Tibial nerve (tissue), 4 donors: ENCODE measurements around the gene TRPV4.

ENCODE experiments used
- EP300 ChIP-seq, 2 donors: sonication (generic); formaldehyde crosslinking; IDR thresholded peaks; one replicate each; pipeline ENCODE4 v1.6.1; 2017; ENCODE audit warnings: antibody characterized with exemption in 2 of 2, mild to moderate bottlenecking in 1 of 2
- POLR2A ChIP-seq, 2 donors: fragments of 450-650 bp; IDR thresholded peaks; one replicate each; pipeline ENCODE4 v1.6.1; 2017; ENCODE audit warnings: antibody characterized with exemption in 2 of 2, mild to moderate bottlenecking in 2 of 2, moderate library complexity in 2 of 2
- TF ChIP-seq, protein P1 (sequence below), 5 experiments: fragments of 200-600 bp in 3 of 5; fragments of 450-650 bp in 2 of 5; sonication (generic) in 3 of 5; IDR thresholded peaks; one replicate each; pipeline ENCODE4 v1.5.1; 2016 to 2019; ENCODE audit warnings: antibody characterized with exemption in 5 of 5, mild to moderate bottlenecking in 3 of 5, moderate library complexity in 2 of 5

DNA sequence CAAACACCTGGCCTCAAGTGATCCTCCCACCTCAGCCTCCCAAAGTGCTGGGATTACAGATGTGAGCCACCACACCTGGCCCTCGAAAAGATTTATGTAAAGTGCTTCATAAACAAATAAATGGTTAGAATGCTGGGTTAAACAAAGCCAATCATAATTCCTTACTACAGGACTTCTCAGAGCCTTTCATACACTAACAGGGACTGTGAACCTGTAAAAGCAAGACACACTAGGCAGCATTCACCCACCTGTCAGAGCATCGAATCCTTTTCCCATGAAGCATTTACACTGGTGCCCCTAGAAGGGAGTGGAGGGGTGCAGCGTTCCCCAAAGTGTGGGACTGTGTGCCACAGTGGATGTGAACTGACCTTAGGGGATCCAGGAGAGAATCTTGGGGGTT is 29.5 kb downstream of the TRPV4 start:
- TF ChIP-seq, protein P1, sequence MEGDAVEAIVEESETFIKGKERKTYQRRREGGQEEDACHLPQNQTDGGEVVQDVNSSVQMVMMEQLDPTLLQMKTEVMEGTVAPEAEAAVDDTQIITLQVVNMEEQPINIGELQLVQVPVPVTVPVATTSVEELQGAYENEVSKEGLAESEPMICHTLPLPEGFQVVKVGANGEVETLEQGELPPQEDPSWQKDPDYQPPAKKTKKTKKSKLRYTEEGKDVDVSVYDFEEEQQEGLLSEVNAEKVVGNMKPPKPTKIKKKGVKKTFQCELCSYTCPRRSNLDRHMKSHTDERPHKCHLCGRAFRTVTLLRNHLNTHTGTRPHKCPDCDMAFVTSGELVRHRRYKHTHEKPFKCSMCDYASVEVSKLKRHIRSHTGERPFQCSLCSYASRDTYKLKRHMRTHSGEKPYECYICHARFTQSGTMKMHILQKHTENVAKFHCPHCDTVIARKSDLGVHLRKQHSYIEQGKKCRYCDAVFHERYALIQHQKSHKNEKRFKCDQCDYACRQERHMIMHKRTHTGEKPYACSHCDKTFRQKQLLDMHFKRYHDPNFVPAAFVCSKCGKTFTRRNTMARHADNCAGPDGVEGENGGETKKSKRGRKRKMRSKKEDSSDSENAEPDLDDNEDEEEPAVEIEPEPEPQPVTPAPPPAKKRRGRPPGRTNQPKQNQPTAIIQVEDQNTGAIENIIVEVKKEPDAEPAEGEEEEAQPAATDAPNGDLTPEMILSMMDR (IDR thresholded peaks at IDR 0.05), result no peak
- TF ChIP-seq EP300 (IDR thresholded peaks at IDR 0.05), result no peak
- no peak for TF ChIP-seq POLR2A (IDR thresholded peaks at IDR 0.05)
